Muscle layer of colon (tissue), 2 donors: Measurements from ENCODE around the gene LRRC10B.

ENCODE experiments used
- H3K27ac ChIP-seq: one replicate; pipeline ENCODE4 v1.7.0; 2013; ENCODE audit warnings: low read depth, mild to moderate bottlenecking, low read length, moderate library complexity
- H3K27me3 ChIP-seq, 2 donors: one replicate each; pipeline ENCODE4 v1.7.0; 2013; ENCODE audit warnings: low read length in 2 of 2, mild to moderate bottlenecking in 2 of 2; ENCODE audit not compliant: insufficient read depth in 2 of 2, control insufficient read depth in 1 of 2
- H3K36me3 ChIP-seq: one replicate; pipeline ENCODE4 v1.7.0; 2013; ENCODE audit warnings: mild to moderate bottlenecking, low read length; ENCODE audit not compliant: insufficient read depth
- H3K4me1 ChIP-seq: one replicate; pipeline ENCODE4 v1.7.0; 2013; ENCODE audit warnings: mild to moderate bottlenecking, low read length; ENCODE audit not compliant: insufficient read depth
- H3K4me3 ChIP-seq, 2 donors: one replicate each; pipeline ENCODE4 v1.7.0; 2013; ENCODE audit warnings: low read length in 2 of 2, low read depth in 1 of 2, mild to moderate bottlenecking in 1 of 2, moderate library complexity in 1 of 2
- H3K9ac ChIP-seq: one replicate; pipeline ENCODE4 v1.7.0; 2013; ENCODE audit warnings: low read length
- H3K9me3 ChIP-seq: one replicate; pipeline ENCODE4 v1.7.0; 2013; ENCODE audit warnings: mild to moderate bottlenecking, low read length
- donor health status: abdominal sarcoma.
- donor health status: Adenocarcinoma of cecum.

The LRRC10B gene

DNA sequence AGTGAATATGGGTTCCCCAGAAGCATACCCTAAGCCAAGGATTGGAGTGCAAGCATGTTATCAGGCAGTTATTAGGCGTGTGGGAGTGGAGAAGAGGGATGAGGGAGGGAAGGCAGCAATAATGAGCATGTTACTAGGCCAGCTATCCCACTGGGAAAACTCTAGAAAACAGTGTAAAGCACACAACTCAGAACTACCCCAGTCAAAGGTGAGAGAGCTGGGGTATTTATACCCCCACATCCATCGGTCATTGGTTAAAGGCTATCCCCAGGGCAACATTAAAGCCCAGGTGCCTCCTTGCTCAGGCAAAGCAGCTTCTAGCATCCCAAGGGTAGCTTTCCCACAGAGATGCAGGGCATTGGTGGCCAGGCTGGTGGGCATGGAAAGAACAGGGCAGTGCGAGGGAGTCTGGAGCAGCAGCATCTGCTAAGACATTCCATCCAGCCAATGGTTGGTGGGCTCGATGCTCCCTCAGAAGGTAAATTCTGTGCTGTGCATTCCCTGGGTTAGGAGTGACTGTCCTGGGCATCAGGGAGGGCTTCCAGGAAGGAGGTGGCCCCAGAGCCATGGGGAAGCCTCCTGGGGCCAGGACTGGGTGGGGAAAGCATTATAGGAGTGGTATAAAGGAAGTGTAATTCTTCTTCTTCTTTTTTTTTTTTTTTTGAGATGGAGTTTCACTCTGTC, 21.1 kb upstream of the LRRC10B start:
- Histone ChIP-seq H3K27ac (no peak overlapping the region), H3K9me3 (no peaks in the 10 kb centered on the region), H3K36me3 (no peaks in the 10 kb centered on the region), H3K4me1 (peaks cover 22% of the 10 kb centered on the region), H3K27me3 (no peaks in the 10 kb centered on the region), H3K4me3 (no peak overlapping the region), H3K9ac (no peak overlapping the region)

DNA sequence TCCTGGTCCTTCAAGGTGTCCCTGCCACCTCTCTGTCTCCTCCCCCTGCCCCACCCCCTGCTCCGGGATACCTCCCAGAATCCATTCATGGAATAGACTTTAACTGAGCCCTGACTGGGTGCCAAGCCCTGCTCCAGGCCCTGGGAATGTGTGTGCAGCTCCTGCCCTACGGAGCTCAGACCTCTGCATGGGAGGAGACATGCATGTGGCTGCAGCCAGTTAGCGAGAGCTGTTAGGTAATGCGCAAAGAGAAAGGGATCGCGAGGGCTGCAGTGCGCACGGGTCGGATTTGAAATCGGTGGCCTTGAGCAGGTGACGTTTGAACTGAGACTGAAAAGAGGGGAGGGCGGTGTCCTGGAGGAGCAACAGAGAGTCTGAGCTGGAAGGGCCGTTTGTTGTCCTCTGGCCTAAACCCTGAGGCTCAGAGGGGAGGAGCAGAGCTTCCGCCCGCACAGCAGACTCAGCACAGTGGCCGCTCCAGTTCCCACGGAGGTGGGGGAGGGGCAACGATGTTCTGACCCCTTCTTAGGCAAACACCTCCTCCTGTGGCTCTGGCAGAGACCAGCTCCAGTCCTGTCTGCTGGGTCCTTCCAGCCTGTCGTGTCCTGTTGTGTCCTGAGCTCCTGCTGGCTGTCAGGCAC, 19.8 kb upstream of the LRRC10B start:
- no peaks in the 10 kb centered on the region for H3K36me3 ChIP-seq
- peak overlapping the region; percentile 42 for H3K27ac ChIP-seq
- H3K9ac ChIP-seq: no peak overlapping the region
- H3K4me1 ChIP-seq: peaks cover 22% of the 10 kb centered on the region
- H3K27me3 ChIP-seq: no peaks in the 10 kb centered on the region
- H3K9me3 ChIP-seq: no peaks in the 10 kb centered on the region
- H3K4me3 ChIP-seq: peak overlapping the region in 1 of 2 donors; percentile 6

DNA sequence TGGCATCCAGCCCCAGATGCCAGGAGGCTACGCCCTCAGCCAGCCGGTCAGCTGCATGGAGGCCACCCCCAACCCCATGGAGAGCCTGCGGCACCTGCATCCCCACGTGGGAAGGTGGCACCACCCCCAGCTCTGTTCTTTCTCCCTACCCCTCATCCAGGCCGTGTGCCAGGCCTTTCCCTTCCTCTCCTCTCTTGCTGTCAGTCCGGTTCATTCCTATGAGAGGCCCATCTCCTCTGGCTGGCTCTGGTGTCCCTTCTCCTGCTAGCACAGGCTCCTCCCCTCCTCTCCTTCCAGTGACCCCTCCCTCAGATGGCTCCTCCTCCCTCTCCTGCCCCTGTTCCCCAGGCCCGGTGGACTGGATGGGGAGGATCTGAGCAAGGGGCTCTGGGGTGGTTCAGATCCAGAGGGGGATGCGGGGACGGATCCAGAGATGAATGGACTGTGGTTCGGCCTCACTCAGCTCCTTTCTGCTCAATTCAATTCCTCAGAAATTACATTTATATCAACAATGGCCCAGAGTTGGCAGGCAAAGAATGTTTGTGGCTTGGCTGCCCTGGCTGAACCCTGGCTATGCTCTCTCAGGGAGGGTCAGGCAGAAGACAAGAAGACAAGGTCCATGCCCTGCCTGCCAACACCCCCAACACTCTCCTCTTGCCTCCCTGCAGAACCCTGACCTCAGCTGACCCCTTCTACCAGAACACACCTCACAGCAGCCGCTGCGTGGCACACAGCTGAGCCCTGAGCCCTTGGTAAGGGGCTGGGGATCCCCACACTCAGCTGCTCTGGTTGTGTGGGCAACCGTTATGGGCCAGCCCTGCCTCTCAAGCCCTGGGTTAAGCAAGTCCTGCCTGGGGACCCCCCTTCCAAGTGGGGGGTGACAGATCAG, 18.5 kb upstream of the LRRC10B start:
- H3K4me3 ChIP-seq: peak overlapping the region in 1 of 2 donors; percentile 6
- H3K27ac ChIP-seq: peak overlapping the region; percentile 16
- no peaks in the 10 kb centered on the region for H3K36me3 ChIP-seq
- no peaks in the 10 kb centered on the region for H3K9me3 ChIP-seq
- no peak overlapping the region for H3K9ac ChIP-seq
- peaks cover 22% of the 10 kb centered on the region for H3K4me1 ChIP-seq
- H3K27me3 ChIP-seq: no peaks in the 10 kb centered on the region

DNA sequence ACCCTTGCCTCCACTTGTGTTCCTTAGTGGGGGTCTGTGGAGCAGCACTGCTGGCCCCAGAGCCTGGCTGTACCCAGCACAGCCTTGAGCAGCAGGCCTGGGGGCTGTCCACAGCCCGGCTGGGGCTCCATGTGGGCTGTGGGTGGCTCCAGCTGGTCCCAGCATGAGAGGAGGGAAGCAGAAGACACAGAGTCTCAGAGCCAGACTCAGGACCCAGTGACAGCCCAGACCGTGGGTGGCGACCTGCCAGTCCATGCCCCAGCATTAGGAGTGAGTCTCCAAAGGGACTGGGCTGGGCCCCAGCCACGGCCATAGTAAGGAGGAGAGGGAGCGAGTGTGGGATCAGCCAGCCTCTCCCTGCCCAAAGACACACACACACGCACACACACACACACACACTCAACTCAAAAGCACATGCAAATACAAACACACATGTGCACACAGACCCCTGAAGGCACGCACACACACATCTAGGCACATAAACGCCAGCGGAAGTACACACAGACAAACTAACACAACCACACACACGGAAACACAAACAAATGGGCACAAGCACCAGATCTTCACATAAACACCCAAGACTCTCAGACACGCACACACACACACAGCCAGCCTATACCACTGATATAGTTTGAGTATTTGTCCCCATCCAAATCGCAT, 16.7 kb upstream of the LRRC10B start:
- no peak overlapping the region for H3K9ac ChIP-seq
- H3K27ac ChIP-seq: no peak overlapping the region
- H3K4me3 ChIP-seq: no peak overlapping the region
- H3K36me3 ChIP-seq: no peaks in the 10 kb centered on the region
- H3K27me3 ChIP-seq: no peaks in the 10 kb centered on the region
- H3K9me3 ChIP-seq: no peaks in the 10 kb centered on the region
- peaks cover 22% of the 10 kb centered on the region for H3K4me1 ChIP-seq

DNA sequence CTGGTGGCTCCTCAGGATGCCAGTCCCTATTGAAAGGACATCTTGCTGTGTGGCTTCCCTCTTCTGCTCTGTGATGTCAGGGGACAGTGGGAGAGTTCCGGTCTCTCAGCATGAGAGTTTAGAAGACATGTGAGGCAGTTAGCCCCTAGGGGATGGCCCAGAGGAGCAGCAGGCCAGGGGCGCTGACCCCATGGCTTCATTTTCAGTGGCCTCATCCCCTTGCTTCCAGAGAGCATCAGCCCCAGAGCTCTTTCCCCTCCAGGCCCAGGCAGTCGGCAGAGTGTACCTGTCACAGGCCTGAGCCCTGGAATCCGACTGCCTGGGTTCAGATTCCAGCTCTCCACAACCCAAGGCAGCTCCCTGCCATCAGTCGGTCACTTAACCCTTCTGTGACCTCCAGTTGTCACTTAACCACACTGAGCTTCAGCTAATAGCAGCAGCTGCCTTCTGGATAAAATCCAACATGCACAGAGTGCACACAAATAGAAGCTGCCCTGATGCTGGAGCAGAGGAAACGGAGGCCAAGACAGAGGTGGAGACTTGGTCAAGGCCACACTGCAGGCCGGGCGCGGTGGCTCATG, 14.1 kb upstream of the LRRC10B start:
- no peaks in the 10 kb centered on the region for H3K36me3 ChIP-seq
- no peak overlapping the region for H3K4me3 ChIP-seq
- H3K9me3 ChIP-seq: no peaks in the 10 kb centered on the region
- H3K4me1 ChIP-seq: peaks cover 15% of the 10 kb centered on the region
- H3K9ac ChIP-seq: no peak overlapping the region
- H3K27ac ChIP-seq: no peak overlapping the region
- H3K27me3 ChIP-seq: no peaks in the 10 kb centered on the region

DNA sequence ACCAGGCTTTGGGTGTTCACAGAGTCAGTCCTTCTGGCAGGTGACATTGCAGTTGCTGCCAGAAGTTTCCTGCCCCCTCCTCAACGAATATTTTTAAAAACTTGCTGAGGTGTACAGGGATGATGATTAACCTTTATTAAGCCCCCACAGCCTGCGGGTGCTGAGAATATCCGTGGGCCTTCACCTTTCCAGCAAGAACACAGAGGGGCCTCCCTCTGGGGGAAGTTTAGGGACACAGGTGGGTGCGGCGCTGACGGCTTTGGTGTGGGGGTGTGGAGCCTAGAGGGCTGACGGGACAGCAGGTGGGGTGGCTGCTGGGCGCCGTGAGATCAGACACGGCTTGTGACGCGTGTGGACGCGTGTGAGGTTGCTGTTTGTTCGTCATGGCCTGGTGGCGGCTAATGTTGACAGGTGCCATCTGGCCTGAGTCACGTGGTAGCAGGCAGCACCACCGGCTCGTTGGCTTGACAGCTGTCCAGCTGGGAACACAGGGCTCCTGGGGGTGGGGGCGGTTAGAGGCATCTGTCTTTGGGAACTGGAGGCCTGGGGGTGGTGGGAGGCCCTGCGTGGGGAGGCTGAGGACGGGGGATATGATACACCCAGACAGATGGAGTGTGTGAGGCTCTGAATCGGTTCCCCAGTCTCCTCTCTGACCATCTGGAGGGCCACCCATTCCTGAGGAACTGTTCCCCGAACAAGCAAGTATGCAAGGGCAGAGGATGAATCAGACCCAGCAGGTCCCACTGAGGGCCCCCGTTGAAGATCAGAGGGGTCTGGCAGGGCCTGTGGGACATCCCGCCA, 12.5 kb upstream of the LRRC10B start:
- Histone ChIP-seq H3K4me1 (no peaks in the 10 kb centered on the region), H3K9ac (no peak overlapping the region), H3K36me3 (no peaks in the 10 kb centered on the region), H3K9me3 (no peaks in the 10 kb centered on the region), H3K27me3 (no peaks in the 10 kb centered on the region), H3K4me3 (no peak overlapping the region), H3K27ac (no peak overlapping the region)

DNA sequence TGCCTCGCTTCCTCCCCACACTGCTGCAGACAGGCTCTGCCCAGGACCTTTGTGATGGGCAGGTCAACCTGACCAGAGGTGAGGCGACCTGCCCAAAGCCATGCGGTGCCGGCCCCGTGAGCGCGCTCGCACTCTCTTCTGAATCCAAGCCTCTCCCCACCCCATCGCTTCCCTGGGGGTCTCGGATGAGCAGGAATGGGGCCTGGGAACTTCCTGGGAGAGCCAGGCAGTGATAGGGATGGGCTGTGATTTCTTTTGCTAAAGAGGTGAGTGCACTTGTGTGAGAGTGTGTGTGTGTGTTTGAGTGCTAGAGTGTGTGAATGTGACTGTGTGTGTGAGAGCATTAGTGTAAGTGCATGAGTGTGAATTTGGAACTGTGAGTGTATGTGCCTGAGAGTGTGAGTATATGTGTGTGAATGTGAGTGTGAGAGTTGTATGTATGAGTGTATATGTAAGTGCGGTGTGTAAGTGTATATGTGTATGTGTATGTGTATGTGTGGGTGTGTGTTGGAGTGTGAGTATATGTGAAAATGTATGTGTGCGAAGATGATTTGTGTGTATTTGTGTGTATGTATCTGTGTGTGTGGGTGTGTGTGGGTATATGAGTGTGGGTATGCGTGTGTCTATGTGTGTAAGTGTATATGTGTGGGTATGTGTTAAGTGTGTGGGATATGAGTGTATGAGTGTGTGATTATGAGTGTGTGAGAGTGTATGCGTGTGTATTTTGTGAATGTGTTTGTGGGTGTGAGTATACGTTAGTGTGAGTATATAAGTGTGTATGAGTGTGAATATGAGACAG, 11.7 kb upstream of the LRRC10B start:
- Histone ChIP-seq H3K9me3 (no peaks in the 10 kb centered on the region), H3K27me3 (no peaks in the 10 kb centered on the region), H3K27ac (no peak overlapping the region), H3K4me1 (no peaks in the 10 kb centered on the region), H3K9ac (no peak overlapping the region), H3K36me3 (no peaks in the 10 kb centered on the region), H3K4me3 (no peak overlapping the region)

DNA sequence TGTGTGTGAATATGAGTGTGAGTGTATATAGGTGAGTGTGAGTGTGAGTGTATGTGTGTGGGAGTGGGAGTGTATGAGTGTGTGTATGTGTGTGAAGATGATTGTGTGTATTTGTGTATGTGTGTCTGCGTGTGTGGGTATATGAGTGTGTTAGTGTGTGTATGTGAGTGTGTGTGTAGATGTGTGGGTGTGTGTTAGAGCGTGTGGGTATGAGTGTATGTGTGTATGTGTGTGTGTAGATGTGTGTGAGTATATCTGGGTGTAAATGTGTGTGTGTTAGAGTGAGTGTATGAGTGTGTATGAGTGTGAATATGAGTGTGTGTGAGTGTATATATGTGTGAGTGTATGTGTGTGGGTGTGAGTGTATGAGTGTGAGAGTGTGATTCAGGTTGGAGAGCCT, 11.1 kb upstream of the LRRC10B start:
- H3K9me3 ChIP-seq: no peaks in the 10 kb centered on the region
- H3K27me3 ChIP-seq: no peaks in the 10 kb centered on the region
- H3K4me3 ChIP-seq: no peak overlapping the region
- H3K4me1 ChIP-seq: no peaks in the 10 kb centered on the region
- no peak overlapping the region for H3K27ac ChIP-seq
- H3K36me3 ChIP-seq: no peaks in the 10 kb centered on the region
- H3K9ac ChIP-seq: no peak overlapping the region

DNA sequence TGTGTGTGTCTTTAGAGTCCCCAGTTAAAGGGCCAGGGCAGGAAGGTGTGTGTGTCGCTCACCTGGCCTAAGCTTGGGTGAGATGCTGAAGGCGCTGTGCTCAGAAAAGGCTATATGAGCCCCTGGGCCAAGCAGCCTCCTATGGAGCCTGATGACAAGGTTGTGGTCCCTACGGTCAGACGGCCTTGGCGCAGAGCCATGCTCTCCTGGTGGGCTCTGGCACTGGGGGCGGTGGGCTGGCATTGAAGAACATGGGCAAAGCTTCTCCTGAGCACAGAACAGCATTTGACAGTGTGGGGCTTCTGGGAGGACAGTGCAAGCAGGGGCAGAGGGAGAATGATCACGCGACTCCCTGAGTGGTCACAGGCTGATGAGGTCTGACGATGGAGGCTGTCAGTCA, 10.7 kb upstream of the LRRC10B start:
- H3K4me3 ChIP-seq: no peak overlapping the region
- H3K27ac ChIP-seq: no peak overlapping the region
- H3K27me3 ChIP-seq: no peaks in the 10 kb centered on the region
- H3K9ac ChIP-seq: no peak overlapping the region
- no peaks in the 10 kb centered on the region for H3K4me1 ChIP-seq
- no peaks in the 10 kb centered on the region for H3K9me3 ChIP-seq
- no peaks in the 10 kb centered on the region for H3K36me3 ChIP-seq

DNA sequence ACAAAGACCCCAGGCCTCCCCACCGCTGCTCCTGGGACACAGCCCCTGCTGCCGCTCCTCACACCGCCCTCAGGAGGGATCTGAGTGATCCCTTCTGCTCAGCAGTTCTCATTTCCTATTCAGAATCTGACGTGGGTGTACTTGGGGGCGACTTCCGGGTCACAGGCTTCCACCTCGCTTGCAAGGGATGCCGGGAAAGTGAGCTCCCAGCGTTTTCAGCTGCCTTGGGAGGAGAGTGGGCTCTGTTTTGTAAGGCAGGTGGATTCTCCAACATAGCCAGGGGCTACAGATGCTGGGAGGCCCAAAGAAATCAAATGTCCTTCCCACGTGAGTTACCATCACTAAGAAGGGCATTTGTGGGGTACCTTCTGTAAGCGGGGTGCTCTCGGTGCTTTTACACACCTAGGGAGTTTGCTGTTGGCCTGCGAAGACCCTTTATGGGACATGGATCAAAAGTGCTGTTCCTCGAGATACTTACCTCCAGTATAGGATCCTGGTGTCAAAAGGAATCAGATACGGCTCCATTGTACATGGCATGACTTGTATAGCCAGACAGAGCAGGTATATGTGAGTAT, 9.7 kb upstream of the LRRC10B start:
- H3K4me3 ChIP-seq: no peak overlapping the region
- no peaks in the 10 kb centered on the region for H3K4me1 ChIP-seq
- H3K9ac ChIP-seq: no peak overlapping the region
- H3K9me3 ChIP-seq: no peaks in the 10 kb centered on the region
- no peaks in the 10 kb centered on the region for H3K36me3 ChIP-seq
- H3K27ac ChIP-seq: no peak overlapping the region
- H3K27me3 ChIP-seq: no peaks in the 10 kb centered on the region
